ENCODE measurements around the gene ATP5F1B. TPM values are rescaled to one million over a fixed set of nuclear protein-coding genes. Genes with fewer than 3 reads are reported as not detected.

The ATP5F1B gene
- total and polyA plus RNA-seq, 2 of the 13 experiments (the other 11 are each of a cell fraction or from before 2014, with no cell fraction given), result 1,051 to 1,180 TPM

- TF ChIP-seq ZNF737 (CRISPR knock-in tag; IDR thresholded peaks at IDR 0.05; ENCODE audit: borderline replicate concordance) (0 out of 2 replicates have a peak, but pooled peaks have one; percentile 47), GZF1 (CRISPR knock-in tag; IDR thresholded peaks at IDR 0.05) (no peak), THAP11 (CRISPR knock-in tag; IDR thresholded peaks at IDR 0.05) (peak; percentile 86), ZNF792 (CRISPR knock-in tag; IDR thresholded peaks at IDR 0.05) (peak; percentile 78; the same call in 1 of the 2 replicates), ATF3 (CRISPR knock-in tag; IDR thresholded peaks at IDR 0.05) (peak; percentile 19; the same call in 1 of the 2 replicates), TEAD3 (CRISPR knock-in tag; optimal IDR thresholded peaks at IDR 0.05; ENCODE audit: borderline replicate concordance) (peak; percentile 54), DNMT1 (CRISPR knock-in tag; IDR thresholded peaks at IDR 0.05) (peak; percentile 18; the same call in 1 of the 2 replicates), SP140L (CRISPR knock-in tag; IDR thresholded peaks at IDR 0.05; ENCODE audit: borderline replicate concordance) (peak; percentile 72; the same call in 1 of the 2 replicates), CREB1 (IDR thresholded peaks at IDR 0.05) (peak; percentile 96), CREB1 (CRISPR knock-in tag; IDR thresholded peaks at IDR 0.05) (peak; percentile 96), MXD3 (CRISPR knock-in tag; IDR thresholded peaks at IDR 0.05) (peak; percentile 92; the same call in 1 of the 2 replicates), TEF (CRISPR knock-in tag; IDR thresholded peaks at IDR 0.05) (0 out of 2 replicates have a peak, but pooled peaks have one; percentile 37), SOX13 (IDR thresholded peaks at IDR 0.05) (no peak; the same call in 1 of the 2 replicates), SOX13 (CRISPR knock-in tag; conservative IDR thresholded peaks at IDR 0.05 in 1 of 2, IDR thresholded peaks at IDR 0.05 in 1 of 2) (0 out of 4 replicates have a peak, but pooled peaks of 1 of the 2 experiments have one; percentile 2), ZNF597 (CRISPR knock-in tag; IDR thresholded peaks at IDR 0.05) (no peak), ZNF577 (CRISPR knock-in tag; IDR thresholded peaks at IDR 0.05; ENCODE audit: borderline replicate concordance, low read depth) (peak; percentile 83; the same call in 1 of the 2 replicates), HDAC2 (CRISPR knock-in tag; IDR thresholded peaks at IDR 0.05) (peak; percentile 15; the same call in 1 of the 2 replicates), FOXP1 (IDR thresholded peaks at IDR 0.05) (no peak), FOXP1 (CRISPR knock-in tag; IDR thresholded peaks at IDR 0.05) (no peak), KLF15 (CRISPR knock-in tag; IDR thresholded peaks at IDR 0.05; ENCODE audit: borderline replicate concordance) (0 out of 2 replicates have a peak, but pooled peaks have one; percentile 44), MIXL1 (CRISPR knock-in tag; IDR thresholded peaks at IDR 0.05) (peak; percentile 91), MED8 (CRISPR knock-in tag; IDR thresholded peaks at IDR 0.05; ENCODE audit: insufficient replicate concordance) (no peak), MIER2 (CRISPR knock-in tag; IDR thresholded peaks at IDR 0.05) (no peak), BCL3 (CRISPR knock-in tag; IDR thresholded peaks at IDR 0.05) (peak; percentile 26; the same call in 1 of the 2 replicates), GABPA (IDR thresholded peaks at IDR 0.05; ENCODE audit: low read depth, low read length) (peak; percentile 64), GABPA (CRISPR knock-in tag; IDR thresholded peaks at IDR 0.05; ENCODE audit: low read depth) (peak; percentile 95), KLF11 (CRISPR knock-in tag; IDR thresholded peaks at IDR 0.05) (peak; percentile 8; the same call in 1 of the 2 replicates), ZNF7 (CRISPR knock-in tag; IDR thresholded peaks at IDR 0.05) (0 out of 2 replicates have a peak, but pooled peaks have one; percentile 5)
Observed at GRCh38 chr12:56645717-56646446, at the start of gene ATP5F1B (continued).

Data from HepG2 (cell line).